SK-N-SH (cell line): ENCODE results near the gene SNCG.

Experiments used
- EP300 ChIP-seq, 2 experiments: IDR thresholded peaks; 2 replicates each; pipeline versions ENCODE4 v1.4.0 to v1.6.1; 2012; ENCODE audit warnings: borderline replicate concordance in 1 of 2, low read depth in 1 of 2, low read length in 1 of 2
- EZH2phosphoT487 ChIP-seq: fragments of 200-600 bp; sonication (generic); IDR thresholded peaks from 2 replicates; pipeline ENCODE4 v1.6.1; 2017; ENCODE audit warnings: low read depth, mixed run types, mild to moderate bottlenecking, antibody characterized with exemption, moderate library complexity, borderline replicate concordance
- MXI1 ChIP-seq: IDR thresholded peaks from 2 replicates; pipeline ENCODE4 v1.6.1; 2012; ENCODE audit warnings: mild to moderate bottlenecking, low read depth, low read length, improper control_type of control experiment
- NFIC ChIP-seq: IDR thresholded peaks from 2 replicates; pipeline ENCODE4 v1.4.0; 2012; ENCODE audit warnings: borderline replicate concordance
- POLR2AphosphoS5 ChIP-seq: IDR thresholded peaks from 2 replicates; pipeline ENCODE4 v1.6.1; 2012; ENCODE audit warnings: low read depth, low read length
- RCOR1 ChIP-seq: fragments of 150-350 bp; IDR thresholded peaks from 2 replicates; pipeline ENCODE4 v1.6.1; 2017; ENCODE audit warnings: antibody characterized with exemption, low read length
- SIN3A ChIP-seq: IDR thresholded peaks from 2 replicates; pipeline ENCODE4 v1.6.1; 2012; ENCODE audit warnings: low read depth, mild to moderate bottlenecking, low read length, moderate library complexity, borderline replicate concordance
- TF ChIP-seq, protein P1 (sequence below): fragments of 200-600 bp; sonication (generic); IDR thresholded peaks from 2 replicates; pipeline ENCODE4 v1.6.1; 2017; ENCODE audit warnings: antibody characterized with exemption, mild to moderate bottlenecking, moderate library complexity
- TF ChIP-seq, protein P2 (sequence below): IDR thresholded peaks from 2 replicates; pipeline ENCODE4 v1.4.0; 2012; ENCODE audit warnings: low read depth

DNA sequence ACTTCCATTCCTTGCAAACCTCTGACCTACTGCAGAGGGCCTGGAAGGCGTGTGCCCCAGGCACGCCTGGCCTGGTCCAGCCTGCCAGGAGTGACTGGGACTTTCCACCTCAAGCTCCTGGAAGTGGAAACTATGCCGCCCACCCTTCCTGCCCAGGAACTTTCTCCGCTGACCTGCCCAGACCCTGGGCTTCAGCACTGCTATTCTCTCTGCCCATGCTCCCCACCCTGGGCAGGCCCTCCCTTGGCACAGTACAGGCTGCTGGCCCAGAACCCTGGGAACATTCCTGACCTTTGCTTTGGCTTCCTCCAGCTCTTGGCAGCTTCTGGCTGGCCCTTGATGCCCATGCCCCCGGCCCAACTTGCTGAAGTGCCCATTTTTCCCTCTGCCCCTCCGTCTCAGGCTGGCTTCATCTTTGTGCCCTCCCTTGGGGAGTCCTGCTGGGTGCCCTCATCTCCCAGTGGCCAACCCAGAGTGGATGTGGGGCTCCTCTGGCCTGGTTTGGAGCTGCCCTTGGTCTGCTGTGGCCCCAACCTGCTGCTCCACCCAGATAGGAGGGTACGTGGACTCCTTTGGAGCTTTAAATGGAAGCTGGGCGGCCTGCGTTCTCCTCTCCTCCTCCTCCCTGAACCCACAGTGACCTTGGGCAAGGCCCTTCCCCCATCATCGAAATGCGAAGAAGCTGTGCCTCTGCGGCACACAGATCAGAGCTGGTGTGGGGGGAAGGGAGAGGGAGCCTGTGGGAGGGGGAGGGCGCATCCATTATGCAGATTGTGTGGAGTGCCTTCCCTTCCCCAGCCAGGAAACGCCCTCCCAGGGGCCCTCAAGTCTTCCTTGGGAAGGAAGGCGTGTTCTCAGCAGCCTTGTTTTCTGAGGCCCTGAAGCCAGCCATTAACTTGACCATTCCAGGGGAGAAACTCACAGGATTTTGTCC is 4.4 kb upstream of the SNCG start:
- TF ChIP-seq EP300 (IDR thresholded peaks at IDR 0.05; ENCODE audit: borderline replicate concordance in 1 of 2, low read depth in 1 of 2, low read length in 1 of 2), result no peak
- TF ChIP-seq SIN3A, result no peak
- TF ChIP-seq, protein P1, sequence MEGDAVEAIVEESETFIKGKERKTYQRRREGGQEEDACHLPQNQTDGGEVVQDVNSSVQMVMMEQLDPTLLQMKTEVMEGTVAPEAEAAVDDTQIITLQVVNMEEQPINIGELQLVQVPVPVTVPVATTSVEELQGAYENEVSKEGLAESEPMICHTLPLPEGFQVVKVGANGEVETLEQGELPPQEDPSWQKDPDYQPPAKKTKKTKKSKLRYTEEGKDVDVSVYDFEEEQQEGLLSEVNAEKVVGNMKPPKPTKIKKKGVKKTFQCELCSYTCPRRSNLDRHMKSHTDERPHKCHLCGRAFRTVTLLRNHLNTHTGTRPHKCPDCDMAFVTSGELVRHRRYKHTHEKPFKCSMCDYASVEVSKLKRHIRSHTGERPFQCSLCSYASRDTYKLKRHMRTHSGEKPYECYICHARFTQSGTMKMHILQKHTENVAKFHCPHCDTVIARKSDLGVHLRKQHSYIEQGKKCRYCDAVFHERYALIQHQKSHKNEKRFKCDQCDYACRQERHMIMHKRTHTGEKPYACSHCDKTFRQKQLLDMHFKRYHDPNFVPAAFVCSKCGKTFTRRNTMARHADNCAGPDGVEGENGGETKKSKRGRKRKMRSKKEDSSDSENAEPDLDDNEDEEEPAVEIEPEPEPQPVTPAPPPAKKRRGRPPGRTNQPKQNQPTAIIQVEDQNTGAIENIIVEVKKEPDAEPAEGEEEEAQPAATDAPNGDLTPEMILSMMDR, result no peak
- no peak for TF ChIP-seq EZH2phosphoT487
- no peak for TF ChIP-seq POLR2AphosphoS5
- TF ChIP-seq, protein P2, sequence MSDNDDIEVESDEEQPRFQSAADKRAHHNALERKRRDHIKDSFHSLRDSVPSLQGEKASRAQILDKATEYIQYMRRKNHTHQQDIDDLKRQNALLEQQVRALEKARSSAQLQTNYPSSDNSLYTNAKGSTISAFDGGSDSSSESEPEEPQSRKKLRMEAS, result no peak
- TF ChIP-seq MXI1, result no peak
- no peak for TF ChIP-seq NFIC
- TF ChIP-seq RCOR1, result no peak
